ENCODE data around the gene PDX1.

PDX1 gene

GRCh38 chr13:27922883-27923612 lies 3.2 kb downstream of the PDX1 start:
- no peak for DNase-seq

- no peak for DNase-seq
Observed at GRCh38 chr13:27923794-27924528, 4.2 kb downstream of the PDX1 start.

- DNase-seq: no peak
Observed at GRCh38 chr13:27924529-27925141, 4.8 kb downstream of the PDX1 start.

GRCh38 chr13:27925220-27925991 lies 5.6 kb downstream of the PDX1 start:
- no peak for DNase-seq

- DNase-seq: no peak
Observed at GRCh38 chr13:27926644-27927434, 7.0 kb downstream of the PDX1 start.

GRCh38 chr13:27927444-27928352 lies 7.9 kb downstream of the PDX1 start:
- no peak for DNase-seq

- no peak for DNase-seq
Observed at GRCh38 chr13:27928353-27928804, 8.6 kb downstream of the PDX1 start.

GRCh38 chr13:27928805-27929753 lies 9.3 kb downstream of the PDX1 start:
- DNase-seq: no peak

- no peak for DNase-seq
Observed at GRCh38 chr13:27929868-27930267, 10.1 kb downstream of the PDX1 start.

GRCh38 chr13:27933118-27933517 lies 13.3 kb downstream of the PDX1 start:
- no peak for DNase-seq

GRCh38 chr13:27933580-27934328 lies 14.0 kb downstream of the PDX1 start:
- no peak for DNase-seq

GRCh38 chr13:27942972-27943371 lies 23.2 kb downstream of the PDX1 start:
- DNase-seq: no peak

- no peak for DNase-seq
Observed at GRCh38 chr13:27952876-27953675, 33.3 kb downstream of the PDX1 start.

- DNase-seq: peak; percentile 83
Observed at GRCh38 chr13:27953676-27954405, 34.0 kb downstream of the PDX1 start.

- DNase-seq: no peak
Observed at GRCh38 chr13:27954406-27954851, 34.6 kb downstream of the PDX1 start.

GRCh38 chr13:27955014-27955591 lies 35.3 kb downstream of the PDX1 start:
- no peak for DNase-seq
